Lung (tissue), 12 donors: ENCODE measurements around the gene RAB42. TPM values are rescaled to one million over a fixed set of nuclear protein-coding genes. Genes with fewer than 3 reads are reported as not detected.
A peak's percentile ranks its signal among the peaks of the same experiment; 100 is the strongest.

Source experiments
- ATAC-seq: fragments of 200-7000 bp; cut with Tn5 transposase; one replicate; pipeline ENCODE4 v1.9.1; 2020; ENCODE audit warnings: moderate number of reproducible peaks; ENCODE audit not compliant: insufficient read depth, low FRiP score
- DNase-seq, 3 donors: peaks; one replicate each; pipeline ENCODE4 v3.0.0-alpha.2; 2013 to 2017
- H3K27ac ChIP-seq, 2 donors: one replicate each; pipeline ENCODE4 v1.5.1; 2013; ENCODE audit warnings: mild to moderate bottlenecking in 2 of 2, moderate library complexity in 2 of 2, control low read depth in 1 of 2, inconsistent platforms in 1 of 2, low read depth in 1 of 2, low read length in 1 of 2
- H3K27me3 ChIP-seq, 3 donors: one replicate each; pipeline ENCODE4 v1.5.1; 2013; ENCODE audit warnings: low read length in 2 of 3; ENCODE audit not compliant: control insufficient read depth in 3 of 3, insufficient read depth in 3 of 3
- H3K36me3 ChIP-seq, 4 donors: one replicate each; pipeline ENCODE4 v1.5.1; 2013; ENCODE audit warnings: low read length in 4 of 4, mild to moderate bottlenecking in 1 of 4, moderate library complexity in 1 of 4; ENCODE audit not compliant: control insufficient read depth in 4 of 4, insufficient read depth in 4 of 4
- H3K4me1 ChIP-seq, 5 donors: one replicate each; pipeline ENCODE4 v1.5.1; 2013; ENCODE audit warnings: low read length in 5 of 5, mild to moderate bottlenecking in 2 of 5, moderate library complexity in 1 of 5; ENCODE audit not compliant: control insufficient read depth in 5 of 5, insufficient read depth in 5 of 5
- H3K4me3 ChIP-seq: one replicate; pipeline ENCODE4 v1.5.1; 2013; ENCODE audit warnings: mild to moderate bottlenecking, control low read depth, moderate library complexity
- H3K9ac ChIP-seq, 2 donors: one replicate each; pipeline ENCODE4 v1.5.1; 2013; ENCODE audit warnings: low read length in 2 of 2, control low read depth in 1 of 2; ENCODE audit not compliant: insufficient read depth in 1 of 2
- H3K9me3 ChIP-seq, 4 donors: one replicate each; pipeline ENCODE4 v1.5.1; 2013; ENCODE audit warnings: low read length in 3 of 4, mild to moderate bottlenecking in 1 of 4, moderate library complexity in 1 of 4; ENCODE audit not compliant: control insufficient read depth in 4 of 4, insufficient read depth in 3 of 4
- CTCF ChIP-seq: IDR thresholded peaks from 2 replicates; pipeline ENCODE4 v1.5.1; 2012; ENCODE audit warnings: mild to moderate bottlenecking; ENCODE audit errors: control extremely low read depth, extremely low read depth
- WGBS, 2 donors: extraction: QIAGEN DNeasy Blood & Tissue Kit; methylation state at CpG; one replicate each; pipeline ENCODE4 v1.1.7; 2013; 5-methylcytosine and 5-hydroxymethylcytosine counted together
- polyA plus RNA-seq, 2 donors: library from polyadenylated mRNA; stranded (reverse); fragments of 200-250 nt; gene quantifications; one replicate each; pipeline ENCODE4 v1.2.1, GENCODE V29; 2013
- total RNA-seq, 2 donors: library from RNA; depleted of rRNA in 1 of 2; stranded (reverse); fragments of >200 nt in 1 of 2; gene quantifications; one replicate each; pipeline ENCODE4 v1.2.1, GENCODE V29; 2014 to 2021
- donor health status: control.
- donor health status: control.
- donor health status: Bipolar disorder and iron deficiency.
- donor health status: healthy.
- donor health status: DM: yes; HTN: yes; CAD: no.

Gene RAB42
- total and polyA plus RNA-seq, 4 donors = 3.1 to 11.7 (median 7.2) TPM

GRCh38 chr1:28564310-28564709, 27.8 kb upstream of the RAB42 start:
- peaks cover 36 to 44% (median 41%) of the 10 kb centered on the region in 4 donors for H3K36me3 ChIP-seq

GRCh38 chr1:28565040-28565439, 27.0 kb upstream of the RAB42 start:
- DNase-seq (no peak), ATAC-seq (peak; percentile 47)
- H3K36me3 ChIP-seq = peaks cover 31 to 44% (median 40%) of the 10 kb centered on the region in 4 donors
- no peaks in the 10 kb centered on the region for H3K4me1 ChIP-seq
- no peaks in the 10 kb centered on the region for H3K27me3 ChIP-seq
- no peak for TF ChIP-seq CTCF
- H3K9ac ChIP-seq = no peak overlapping the region
- WGBS, 2 donors = 82 to 94% methylated on average over 7 of the region's 7 CpGs
- H3K27ac ChIP-seq = no peak overlapping the region
- H3K4me3 ChIP-seq = no peak overlapping the region
- no peaks in the 10 kb centered on the region for H3K9me3 ChIP-seq

More at GRCh38 chr1:28564310-28564709, 27.8 kb upstream of the RAB42 start:
- no peak overlapping the region for H3K9ac ChIP-seq
- no peak for ATAC-seq
- no peak overlapping the region for H3K4me3 ChIP-seq
- no peak for DNase-seq
- H3K9me3 ChIP-seq = no peaks in the 10 kb centered on the region
- no peaks in the 10 kb centered on the region for H3K27me3 ChIP-seq
- no peaks in the 10 kb centered on the region for H3K4me1 ChIP-seq
- TF ChIP-seq CTCF = no peak
- peak overlapping the region in 1 of 2 donors; percentile 32 for H3K27ac ChIP-seq

- Histone ChIP-seq H3K9me3 (no peaks in the 10 kb centered on the region), H3K36me3 (peaks cover 24 to 39% (median 37%) of the 10 kb centered on the region in 4 donors), H3K27ac (no peak overlapping the region), H3K9ac (no peak overlapping the region), H3K27me3 (no peaks in the 10 kb centered on the region), H3K4me3 (no peak overlapping the region), H3K4me1 (no peaks in the 10 kb centered on the region)
- WGBS, 2 donors = 98 to 100% methylated on average over 6 of the region's 6 CpGs
- DNase-seq (no peak), ATAC-seq (no peak)
- no peak for TF ChIP-seq CTCF
These were observed 26.3 kb upstream of the RAB42 start for GRCh38 chr1:28565726-28566125.

GRCh38 chr1:28566931-28567330, 25.1 kb upstream of the RAB42 start:
- H3K27ac ChIP-seq = no peak overlapping the region
- TF ChIP-seq CTCF = no peak
- H3K9me3 ChIP-seq = no peaks in the 10 kb centered on the region
- no peak overlapping the region for H3K4me3 ChIP-seq
- ATAC-seq (no peak), DNase-seq (no peak)
- H3K36me3 ChIP-seq = peaks cover 30 to 39% (median 36%) of the 10 kb centered on the region in 4 donors
- no peaks in the 10 kb centered on the region for H3K4me1 ChIP-seq
- 90 to 95% methylated on average over 2 of the region's 2 CpGs for WGBS, 2 donors
- no peaks in the 10 kb centered on the region for H3K27me3 ChIP-seq
- H3K9ac ChIP-seq = no peak overlapping the region
